Activated CD8-positive, alpha-beta T cell treated with anti-CD3 and anti-CD28 coated beads for 36 hours (primary cell): ENCODE results near the gene DCLK3. TPM values are rescaled to one million over a fixed set of nuclear protein-coding genes. Genes with fewer than 3 reads are reported as not detected.

Experiments
- ATAC-seq: fragments of 200-7000 bp; cut with Tn5 transposase; one replicate; pipeline ENCODE4 v1.10.0; 2021; ENCODE audit warnings: mild to moderate bottlenecking, moderate library complexity
- CTCF ChIA-PET: fragments of 350-600 bp; sonication (Branson Sonifier 250); formaldehyde crosslinking; loops from one replicate; lab custom pipeline; 2021; ENCODE audit warnings: antibody characterized with exemption; lab: Charles Lee
- POLR2A ChIA-PET: fragments of 350-600 bp; sonication (Branson Sonifier 250); formaldehyde crosslinking; loops from one replicate; lab custom pipeline; 2021; ENCODE audit warnings: antibody characterized with exemption; lab: Charles Lee
- DNase-seq: peaks from one replicate; pipeline ENCODE4 v3.0.0-alpha.2; 2020
- H3K27ac Mint-ChIP-seq: one replicate; pipeline ENCODE4 v1.8.0; 2021; ENCODE audit warnings: mild to moderate bottlenecking, mixed read lengths
- H3K27me3 Mint-ChIP-seq: one replicate; pipeline ENCODE4 v1.8.0; 2021; ENCODE audit warnings: mixed read lengths
- H3K36me3 Mint-ChIP-seq: one replicate; pipeline ENCODE4 v1.8.0; 2021; ENCODE audit warnings: low read depth, mixed read lengths
- H3K4me1 Mint-ChIP-seq: one replicate; pipeline ENCODE4 v1.8.0; 2021; ENCODE audit warnings: low read depth, mixed read lengths
- H3K4me3 Mint-ChIP-seq: one replicate; pipeline ENCODE4 v1.8.0; 2021; ENCODE audit warnings: mild to moderate bottlenecking, moderate library complexity, mixed read lengths
- H3K9me3 Mint-ChIP-seq: one replicate; pipeline ENCODE4 v1.8.0; 2021; ENCODE audit warnings: mixed read lengths
- intact Hi-C: fragments of 100-400 bp; cut with micrococcal nuclease; formaldehyde crosslinking; loops from one replicate; pipeline ENCODE4 v1.10.0; 2022
- total RNA-seq, 2 experiments: library from RNA; stranded (reverse); gene quantifications; one replicate each; pipeline ENCODE4 v1.2.3, GENCODE V29; 2021
- TF ChIP-seq, protein P1 (sequence below): fragments of 200-600 bp; IDR thresholded peaks from one replicate; pipeline ENCODE4 v1.8.0; 2022; ENCODE audit warnings: antibody characterized with exemption, mild to moderate bottlenecking

The DCLK3 gene
- total RNA-seq, 2 experiments from 2014 or later, result 0.05 TPM; not detected in 1

GRCh38 chr3:36693670-36694069, 70.7 kb downstream of the DCLK3 start:
- TF ChIP-seq, protein P1, sequence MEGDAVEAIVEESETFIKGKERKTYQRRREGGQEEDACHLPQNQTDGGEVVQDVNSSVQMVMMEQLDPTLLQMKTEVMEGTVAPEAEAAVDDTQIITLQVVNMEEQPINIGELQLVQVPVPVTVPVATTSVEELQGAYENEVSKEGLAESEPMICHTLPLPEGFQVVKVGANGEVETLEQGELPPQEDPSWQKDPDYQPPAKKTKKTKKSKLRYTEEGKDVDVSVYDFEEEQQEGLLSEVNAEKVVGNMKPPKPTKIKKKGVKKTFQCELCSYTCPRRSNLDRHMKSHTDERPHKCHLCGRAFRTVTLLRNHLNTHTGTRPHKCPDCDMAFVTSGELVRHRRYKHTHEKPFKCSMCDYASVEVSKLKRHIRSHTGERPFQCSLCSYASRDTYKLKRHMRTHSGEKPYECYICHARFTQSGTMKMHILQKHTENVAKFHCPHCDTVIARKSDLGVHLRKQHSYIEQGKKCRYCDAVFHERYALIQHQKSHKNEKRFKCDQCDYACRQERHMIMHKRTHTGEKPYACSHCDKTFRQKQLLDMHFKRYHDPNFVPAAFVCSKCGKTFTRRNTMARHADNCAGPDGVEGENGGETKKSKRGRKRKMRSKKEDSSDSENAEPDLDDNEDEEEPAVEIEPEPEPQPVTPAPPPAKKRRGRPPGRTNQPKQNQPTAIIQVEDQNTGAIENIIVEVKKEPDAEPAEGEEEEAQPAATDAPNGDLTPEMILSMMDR, result no peak
- no peak overlapping the region for H3K27ac Mint-ChIP-seq

DNA sequence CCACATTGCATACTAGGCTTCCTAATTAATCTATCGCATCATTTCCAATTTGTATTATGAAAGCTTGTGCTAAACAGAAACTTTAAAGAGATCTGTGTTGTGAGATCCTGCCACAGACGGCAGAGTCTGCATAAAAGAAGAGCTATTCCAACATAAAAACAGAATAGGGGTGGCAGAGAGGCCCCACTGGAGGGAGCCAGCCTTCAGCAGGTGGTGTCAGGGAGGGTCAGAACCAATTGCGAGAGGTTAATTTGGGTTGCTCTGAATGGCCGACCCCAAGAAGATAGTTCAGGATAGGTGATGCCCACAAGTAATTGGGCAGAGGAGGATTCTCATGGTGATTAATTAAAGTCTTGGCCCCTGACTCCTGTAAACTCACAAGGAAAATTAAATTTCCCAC, 74.8 kb downstream of the DCLK3 start:
- POLR2A ChIA-PET, result no interaction called here
- Mint-ChIP-seq H3K36me3 (no peaks in the 10 kb centered on the region), H3K4me3 (no peak overlapping the region), H3K9me3 (no peaks in the 10 kb centered on the region), H3K4me1 (no peaks in the 10 kb centered on the region), H3K27me3 (no peaks in the 10 kb centered on the region), H3K27ac (no peak overlapping the region)
- DNase-seq, result no peak
- CTCF ChIA-PET, result no interaction called here
- TF ChIP-seq, protein P1, result no peak
- intact Hi-C loops, result no loop called here
- no peak for ATAC-seq

More at GRCh38 chr3:36693670-36694069, 70.7 kb downstream of the DCLK3 start:
- ATAC-seq (no peak), DNase-seq (no peak)
- H3K9me3 Mint-ChIP-seq, result no peaks in the 10 kb centered on the region
- POLR2A ChIA-PET, result no interaction called here
- H3K36me3 Mint-ChIP-seq, result no peaks in the 10 kb centered on the region
- CTCF ChIA-PET, result no interaction called here
- intact Hi-C loops, result no loop called here
- H3K4me1 Mint-ChIP-seq, result no peaks in the 10 kb centered on the region
- H3K27me3 Mint-ChIP-seq, result no peaks in the 10 kb centered on the region
- no peak overlapping the region for H3K4me3 Mint-ChIP-seq

- H3K27ac Mint-ChIP-seq, result no peak overlapping the region
- no peak overlapping the region for H3K4me3 Mint-ChIP-seq
- H3K9me3 Mint-ChIP-seq, result no peaks in the 10 kb centered on the region
- no peak for DNase-seq
- no peaks in the 10 kb centered on the region for H3K36me3 Mint-ChIP-seq
- intact Hi-C loops, result no loop called here
- no peaks in the 10 kb centered on the region for H3K27me3 Mint-ChIP-seq
- no peak for ATAC-seq
- ChIA-PET CTCF (no interaction called here), POLR2A (no interaction called here)
- H3K4me1 Mint-ChIP-seq, result no peaks in the 10 kb centered on the region
- TF ChIP-seq, protein P1, result no peak
These were observed 75.5 kb downstream of the DCLK3 start for GRCh38 chr3:36688815-36689214.

GRCh38 chr3:36686516-36686915, 77.8 kb downstream of the DCLK3 start:
- H3K4me1 Mint-ChIP-seq, result no peaks in the 10 kb centered on the region
- DNase-seq (no peak), ATAC-seq (no peak)
- intact Hi-C loops, result no loop called here
- no peak overlapping the region for H3K4me3 Mint-ChIP-seq
- peaks cover 4% of the 10 kb centered on the region for H3K27me3 Mint-ChIP-seq
- no peak overlapping the region for H3K27ac Mint-ChIP-seq
- POLR2A ChIA-PET, result no interaction called here
- TF ChIP-seq, protein P1, result no peak
- H3K9me3 Mint-ChIP-seq, result peaks cover 3% of the 10 kb centered on the region
- CTCF ChIA-PET, result no interaction called here
- H3K36me3 Mint-ChIP-seq, result peaks cover 2% of the 10 kb centered on the region

- TF ChIP-seq, protein P1, result no peak
- H3K9me3 Mint-ChIP-seq, result peaks cover 36% of the 10 kb centered on the region
- H3K27ac Mint-ChIP-seq, result no peak overlapping the region
- peaks cover 11% of the 10 kb centered on the region for H3K36me3 Mint-ChIP-seq
- DNase-seq (no peak), ATAC-seq (no peak)
- H3K27me3 Mint-ChIP-seq, result peaks cover 4% of the 10 kb centered on the region
- CTCF ChIA-PET, result no interaction called here
- POLR2A ChIA-PET, result no interaction called here
- no peak overlapping the region for H3K4me3 Mint-ChIP-seq
- intact Hi-C loops, result no loop called here
- peaks cover 2% of the 10 kb centered on the region for H3K4me1 Mint-ChIP-seq
These were observed 82.5 kb downstream of the DCLK3 start for GRCh38 chr3:36681867-36682266.
